ENCODE measurements around the gene PDIK1L. TPM values are rescaled to one million over a fixed set of nuclear protein-coding genes. Genes with fewer than 3 reads are reported as not detected.

The PDIK1L gene
- total and polyA plus RNA-seq, 10 donors: 2.5 to 14.1 (median 10.5) TPM

DNA sequence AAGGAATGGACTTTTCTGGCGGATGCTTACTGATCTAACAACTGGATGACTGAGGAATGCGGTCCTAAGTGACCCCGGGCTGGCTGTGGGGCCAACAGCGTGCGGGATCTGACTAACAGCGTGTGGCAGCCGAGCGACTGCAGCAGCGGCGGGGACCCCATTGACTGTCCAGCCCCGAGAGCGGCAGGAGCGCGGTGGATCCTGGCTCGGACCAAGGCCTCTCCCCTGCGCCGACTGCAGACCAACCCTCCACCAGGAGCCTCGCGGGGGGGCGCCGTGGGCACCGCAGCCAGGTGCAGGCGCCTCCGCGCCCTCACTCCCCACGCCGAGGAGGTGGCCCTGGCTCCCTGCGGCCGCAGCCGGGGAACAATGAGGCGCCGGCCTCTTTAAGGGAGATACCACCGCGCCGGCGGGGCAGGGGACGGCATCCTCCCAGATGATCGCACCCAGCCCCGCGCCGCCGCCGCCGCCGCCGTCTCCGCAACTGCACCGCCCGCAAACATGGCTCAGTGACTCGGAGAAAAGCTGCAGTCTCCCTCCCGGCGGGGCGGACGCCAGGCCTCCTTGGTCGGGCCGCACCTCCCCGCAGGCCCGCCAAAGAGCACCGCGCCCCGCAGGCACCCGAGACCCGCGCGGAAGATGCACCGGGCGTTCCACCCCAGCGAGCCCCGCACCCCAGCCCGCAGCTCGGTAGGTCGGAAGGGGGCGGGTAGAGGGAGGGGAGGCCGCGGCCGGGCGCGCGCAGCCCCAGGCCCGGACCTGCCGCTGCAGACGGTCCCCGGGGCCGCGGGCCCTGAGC lies 694 bp upstream of the PDIK1L start:
- peak; percentile 94 for DNase-seq
- Histone ChIP-seq H3K4me1 (peaks cover 15 to 49% (median 32%) of the 10 kb centered on the region in 6 donors), H3K36me3 (peaks cover 0 to 19% (median 16%) of the 10 kb centered on the region in 6 donors), H3K27me3 (replicated peaks in 1 of 7) (no peaks in the 10 kb centered on the region), H3K4me3 (peak overlapping the region; percentile 92 to 100 (median 100)), H3K27ac (peak overlapping the region; percentile 88 to 98 (median 97)), H3K9me3 (no peaks in the 10 kb centered on the region)
- peak; percentile 30 to 71 (median 68) for TF ChIP-seq POLR2AphosphoS5 (IDR thresholded peaks at IDR 0.05)
- no peak for TF ChIP-seq CTCF (IDR thresholded peaks at IDR 0.05 in 8 of 11, conservative IDR thresholded peaks at IDR 0.05 in 3 of 11)
- intact Hi-C loops (cut with DNase I; ENCODE audit: low total_unique reads): no loop called here
- WGBS, 5 donors: 0 to 2% (median 1%) methylated on average over 10 to 85 of the region's 85 CpGs

- H3K27ac ChIP-seq: peak overlapping the region; percentile 88 to 98 (median 97)
- intact Hi-C loops (cut with DNase I; ENCODE audit: low total_unique reads): no loop called here
- H3K27me3 ChIP-seq (replicated peaks in 1 of 7): no peaks in the 10 kb centered on the region
- H3K36me3 ChIP-seq: peaks cover 0 to 34% (median 21%) of the 10 kb centered on the region in 6 donors
- no peak for DNase-seq
- 0% methylated on average over 7 to 9 of the region's 9 CpGs for WGBS, 5 donors
- H3K4me1 ChIP-seq: peaks cover 15 to 55% (median 32%) of the 10 kb centered on the region in 6 donors
- no peaks in the 10 kb centered on the region for H3K9me3 ChIP-seq
- peak overlapping the region; percentile 92 to 100 (median 100) for H3K4me3 ChIP-seq
- TF ChIP-seq CTCF (IDR thresholded peaks at IDR 0.05 in 8 of 11, conservative IDR thresholded peaks at IDR 0.05 in 3 of 11) (no peak), POLR2A (IDR thresholded peaks at IDR 0.05) (peak in 1 of 3 donors; percentile 12), POLR2AphosphoS5 (IDR thresholded peaks at IDR 0.05) (peak in 1 of 3 donors; percentile 1)
Observed at GRCh38 chr1:26112407-26112775, 767 bp downstream of the PDIK1L start.

- peak overlapping the region in 1 of 8 donors; percentile 4 for H3K27ac ChIP-seq
Observed at GRCh38 chr1:26114165-26114927, 2.7 kb downstream of the PDIK1L start.

More at GRCh38 chr1:26114165-26114927, 2.7 kb downstream of the PDIK1L start:
- 89 to 94% (median 92%) methylated on average over 12 of the region's 12 CpGs for WGBS, 5 donors
- peaks cover 4 to 53% (median 33%) of the 10 kb centered on the region in 6 donors for H3K36me3 ChIP-seq
- no peaks in the 10 kb centered on the region for H3K27me3 ChIP-seq (replicated peaks in 1 of 7)
- intact Hi-C loops (cut with DNase I; ENCODE audit: low total_unique reads): no loop called here
- no peaks in the 10 kb centered on the region for H3K9me3 ChIP-seq
- no peak overlapping the region for H3K4me3 ChIP-seq
- TF ChIP-seq POLR2A (IDR thresholded peaks at IDR 0.05) (no peak), POLR2AphosphoS5 (IDR thresholded peaks at IDR 0.05) (no peak), CTCF (IDR thresholded peaks at IDR 0.05 in 8 of 11, conservative IDR thresholded peaks at IDR 0.05 in 3 of 11) (no peak)
- no peak for DNase-seq
- H3K4me1 ChIP-seq: peaks cover 15 to 70% (median 35%) of the 10 kb centered on the region in 6 donors
